ENCODE data around the gene ABAT. TPM values are rescaled to one million over a fixed set of nuclear protein-coding genes. Genes with fewer than 3 reads are reported as not detected.

The ABAT gene
- total and polyA plus RNA-seq, 9 donors = 3.8 to 20.3 (median 13.6) TPM

DNA sequence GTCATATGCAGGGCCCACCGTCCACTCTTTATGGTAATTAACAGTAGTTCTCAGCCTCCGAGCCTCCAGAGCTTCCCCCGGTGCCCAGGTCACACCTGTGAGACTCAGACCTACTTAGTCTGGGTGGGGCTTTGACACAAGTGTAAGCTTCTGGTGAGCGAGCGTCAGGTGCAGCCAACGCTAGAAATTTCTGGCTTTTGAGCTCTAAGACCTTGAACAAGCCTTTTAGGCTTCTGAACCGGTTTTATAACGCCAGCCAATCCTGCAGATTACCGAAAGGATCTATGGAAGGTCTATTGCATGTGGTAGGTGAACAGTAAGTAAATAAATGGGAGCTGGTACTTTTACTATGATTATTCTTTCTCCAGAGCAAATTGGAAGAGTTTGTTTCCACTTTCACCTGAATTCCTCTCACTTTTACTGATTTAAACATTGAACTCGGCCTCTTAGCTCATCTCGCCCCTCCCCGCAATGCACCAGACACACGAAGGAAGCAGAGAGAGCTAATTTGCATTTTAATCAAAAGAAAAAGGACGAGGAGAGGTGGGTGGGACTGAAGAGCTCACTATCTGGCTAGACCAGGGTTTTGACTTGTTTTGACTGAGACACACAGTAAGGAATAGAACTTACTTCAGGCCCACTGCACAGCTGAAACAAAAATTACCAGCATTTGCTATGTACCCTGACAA lies 47.1 kb downstream of the ABAT start:
- Histone ChIP-seq H3K27ac (no peak overlapping the region), H3K4me3 (no peak overlapping the region), H3K4me1 (ENCODE audit: insufficient read depth) (peaks cover 3% of the 10 kb centered on the region), H3K9me3 (no peaks in the 10 kb centered on the region), H3K27me3 (no peaks in the 10 kb centered on the region), H3K36me3 (no peaks in the 10 kb centered on the region)
- no peak for DNase-seq
- 71 to 76% (median 73%) methylated on average over 14 of the region's 14 CpGs for WGBS, 3 donors
- intact Hi-C loops (cut with DNase I) = no loop called here
- TF ChIP-seq EP300 (IDR thresholded peaks at IDR 0.05) = no peak
- no peak for TF ChIP-seq POLR2A (IDR thresholded peaks at IDR 0.05)
- TF ChIP-seq, protein P1, sequence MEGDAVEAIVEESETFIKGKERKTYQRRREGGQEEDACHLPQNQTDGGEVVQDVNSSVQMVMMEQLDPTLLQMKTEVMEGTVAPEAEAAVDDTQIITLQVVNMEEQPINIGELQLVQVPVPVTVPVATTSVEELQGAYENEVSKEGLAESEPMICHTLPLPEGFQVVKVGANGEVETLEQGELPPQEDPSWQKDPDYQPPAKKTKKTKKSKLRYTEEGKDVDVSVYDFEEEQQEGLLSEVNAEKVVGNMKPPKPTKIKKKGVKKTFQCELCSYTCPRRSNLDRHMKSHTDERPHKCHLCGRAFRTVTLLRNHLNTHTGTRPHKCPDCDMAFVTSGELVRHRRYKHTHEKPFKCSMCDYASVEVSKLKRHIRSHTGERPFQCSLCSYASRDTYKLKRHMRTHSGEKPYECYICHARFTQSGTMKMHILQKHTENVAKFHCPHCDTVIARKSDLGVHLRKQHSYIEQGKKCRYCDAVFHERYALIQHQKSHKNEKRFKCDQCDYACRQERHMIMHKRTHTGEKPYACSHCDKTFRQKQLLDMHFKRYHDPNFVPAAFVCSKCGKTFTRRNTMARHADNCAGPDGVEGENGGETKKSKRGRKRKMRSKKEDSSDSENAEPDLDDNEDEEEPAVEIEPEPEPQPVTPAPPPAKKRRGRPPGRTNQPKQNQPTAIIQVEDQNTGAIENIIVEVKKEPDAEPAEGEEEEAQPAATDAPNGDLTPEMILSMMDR (IDR thresholded peaks at IDR 0.05) = no peak

DNA sequence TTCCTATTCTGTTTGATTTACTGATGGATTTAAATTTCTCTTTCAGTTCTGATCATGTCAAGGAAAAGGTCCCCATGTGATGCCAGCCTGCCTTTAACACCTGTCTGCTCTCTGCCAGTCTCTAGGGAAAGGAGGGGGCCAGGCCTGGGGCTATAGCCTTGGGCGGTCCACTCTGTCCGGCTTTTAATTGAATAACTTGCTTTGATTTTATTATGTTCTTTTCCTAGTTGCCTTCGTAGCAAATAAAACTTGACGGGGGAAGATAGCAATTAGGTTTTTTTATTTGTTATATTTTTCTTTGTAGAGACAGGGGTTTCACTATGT lies 47.6 kb downstream of the ABAT start:
- H3K9me3 ChIP-seq = no peaks in the 10 kb centered on the region
- peaks cover 3% of the 10 kb centered on the region for H3K4me1 ChIP-seq (ENCODE audit: insufficient read depth)
- TF ChIP-seq EP300 (IDR thresholded peaks at IDR 0.05) (no peak), POLR2A (IDR thresholded peaks at IDR 0.05) (no peak)
- TF ChIP-seq, protein P1 (IDR thresholded peaks at IDR 0.05) = no peak
- H3K4me3 ChIP-seq = no peak overlapping the region
- no peak overlapping the region for H3K27ac ChIP-seq
- WGBS, 3 donors = 76 to 90% (median 89%) methylated on average over 4 of the region's 4 CpGs
- H3K27me3 ChIP-seq = no peaks in the 10 kb centered on the region
- intact Hi-C loops (cut with DNase I) = no loop called here
- no peak for DNase-seq
- H3K36me3 ChIP-seq = no peaks in the 10 kb centered on the region

DNA sequence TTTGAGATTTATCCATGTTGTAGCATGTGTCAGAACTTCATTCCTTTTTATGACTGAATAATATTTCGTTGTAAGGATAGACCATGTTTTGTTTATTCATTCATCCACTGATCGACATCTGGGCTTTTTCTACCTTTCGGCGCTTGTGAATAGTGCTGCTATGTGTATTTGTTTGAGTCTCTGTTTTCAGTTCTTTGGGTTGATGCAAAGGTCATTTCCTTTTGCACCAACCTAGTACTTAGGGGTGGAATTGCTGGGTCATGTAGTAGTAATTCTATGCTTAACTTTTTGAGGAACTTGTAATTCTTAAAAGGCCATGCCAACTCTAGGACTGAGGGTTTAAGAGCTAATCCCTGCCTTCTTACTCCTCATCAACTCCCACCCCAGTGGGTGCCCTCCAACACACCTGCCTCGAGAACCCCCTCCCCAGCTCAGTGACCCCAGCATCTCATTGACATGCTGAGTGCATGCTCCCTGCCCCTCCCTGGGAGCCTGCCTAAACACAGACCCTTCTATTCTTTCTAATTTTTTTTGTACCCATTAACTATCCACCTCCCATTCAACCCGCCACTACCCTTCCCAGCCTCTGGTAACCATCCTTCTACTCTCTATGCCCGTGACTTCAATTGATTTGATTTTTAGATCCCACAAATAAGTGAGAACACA lies 51.2 kb downstream of the ABAT start:
- intact Hi-C loops (cut with DNase I) = no loop called here
- H3K27me3 ChIP-seq = no peaks in the 10 kb centered on the region
- no peaks in the 10 kb centered on the region for H3K4me1 ChIP-seq (ENCODE audit: insufficient read depth)
- H3K36me3 ChIP-seq = no peaks in the 10 kb centered on the region
- no peak overlapping the region for H3K4me3 ChIP-seq
- 80 to 94% (median 93%) methylated on average over 6 to 7 of the region's 7 CpGs for WGBS, 3 donors
- H3K27ac ChIP-seq = no peak overlapping the region
- DNase-seq = no peak
- no peaks in the 10 kb centered on the region for H3K9me3 ChIP-seq
- TF ChIP-seq EP300 (IDR thresholded peaks at IDR 0.05) = no peak
- TF ChIP-seq, protein P1 (IDR thresholded peaks at IDR 0.05) = no peak
- TF ChIP-seq POLR2A (IDR thresholded peaks at IDR 0.05) = no peak

DNA sequence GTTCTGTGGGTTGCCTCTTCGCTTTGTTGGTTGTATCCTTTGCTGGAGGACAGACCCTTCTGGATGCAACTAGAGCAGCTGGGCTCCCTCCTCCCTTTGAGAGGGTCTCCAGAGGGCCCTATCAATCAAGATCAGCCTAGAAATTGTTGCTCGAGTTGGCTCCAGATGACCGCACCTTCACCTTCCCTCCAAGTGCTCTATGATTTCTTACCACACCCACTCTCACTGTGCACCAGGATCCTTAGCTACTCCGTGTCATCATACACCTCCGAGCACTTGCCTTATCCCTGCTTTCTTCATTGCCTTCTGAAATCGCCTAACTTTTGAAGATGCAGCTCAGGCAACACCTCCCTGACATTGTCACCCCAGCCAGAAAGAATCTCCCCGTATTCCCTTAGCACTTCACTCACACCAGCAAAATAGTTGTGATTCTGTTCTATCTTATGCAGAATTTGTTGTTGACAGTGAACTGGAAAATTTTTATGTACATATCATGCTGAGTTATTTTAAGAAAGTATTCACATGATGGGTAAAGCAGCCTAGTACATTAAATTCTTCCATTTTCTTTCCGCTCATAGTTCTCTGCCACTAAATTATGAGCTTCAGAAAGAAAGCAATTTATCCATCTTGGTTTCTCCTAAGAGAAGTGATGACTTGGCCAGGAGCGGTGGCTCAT lies 52.9 kb downstream of the ABAT start:
- Histone ChIP-seq H3K9me3 (no peaks in the 10 kb centered on the region), H3K36me3 (no peaks in the 10 kb centered on the region), H3K4me3 (no peak overlapping the region), H3K27ac (no peak overlapping the region), H3K4me1 (ENCODE audit: insufficient read depth) (no peaks in the 10 kb centered on the region), H3K27me3 (no peaks in the 10 kb centered on the region)
- TF ChIP-seq EP300 (IDR thresholded peaks at IDR 0.05) = no peak
- no peak for DNase-seq
- WGBS, 3 donors = 82 to 84% (median 84%) methylated on average over 9 of the region's 9 CpGs
- intact Hi-C loops (cut with DNase I) = no loop called here

All from ovary (tissue), 9 donors.